Mucosa of rectum (tissue), 2 donors: ENCODE data around the gene CST9.
"Not testable (repeated sequence)": the region's sequence is repeated elsewhere in the genome, so short reads cannot be mapped to it uniquely, and the experiment has no call there.

Experiments used
- H3K27ac ChIP-seq, 2 donors: one replicate each; pipeline ENCODE4 v1.7.0; 2013; ENCODE audit warnings: inconsistent platforms in 2 of 2, low read depth in 2 of 2, low read length in 2 of 2
- H3K27me3 ChIP-seq, 2 donors: one replicate each; pipeline ENCODE4 v1.7.0; 2013; ENCODE audit warnings: low read length in 2 of 2; ENCODE audit not compliant: control insufficient read depth in 2 of 2, insufficient read depth in 2 of 2
- H3K36me3 ChIP-seq, 2 donors: one replicate each; pipeline ENCODE4 v1.7.0; 2013; ENCODE audit warnings: low read length in 2 of 2; ENCODE audit not compliant: control insufficient read depth in 2 of 2, insufficient read depth in 2 of 2
- H3K4me1 ChIP-seq, 2 donors: one replicate each; pipeline ENCODE4 v1.7.0; 2013; ENCODE audit warnings: low read length in 2 of 2, mild to moderate bottlenecking in 1 of 2; ENCODE audit not compliant: control insufficient read depth in 2 of 2, insufficient read depth in 2 of 2
- H3K4me3 ChIP-seq, 2 donors: one replicate each; pipeline ENCODE4 v1.7.0; 2013; ENCODE audit warnings: low read length in 2 of 2
- H3K9ac ChIP-seq, 2 donors: one replicate each; pipeline ENCODE4 v1.7.0; 2013; ENCODE audit warnings: low read length in 2 of 2, low read depth in 1 of 2, mild to moderate bottlenecking in 1 of 2
- H3K9me3 ChIP-seq, 2 donors: one replicate each; pipeline ENCODE4 v1.7.0; 2013; ENCODE audit warnings: low read length in 2 of 2; ENCODE audit not compliant: control insufficient read depth in 2 of 2
- donor health status: healthy.
- donor health status: Normal muscosa, but diverticular disease.

The CST9 gene

DNA sequence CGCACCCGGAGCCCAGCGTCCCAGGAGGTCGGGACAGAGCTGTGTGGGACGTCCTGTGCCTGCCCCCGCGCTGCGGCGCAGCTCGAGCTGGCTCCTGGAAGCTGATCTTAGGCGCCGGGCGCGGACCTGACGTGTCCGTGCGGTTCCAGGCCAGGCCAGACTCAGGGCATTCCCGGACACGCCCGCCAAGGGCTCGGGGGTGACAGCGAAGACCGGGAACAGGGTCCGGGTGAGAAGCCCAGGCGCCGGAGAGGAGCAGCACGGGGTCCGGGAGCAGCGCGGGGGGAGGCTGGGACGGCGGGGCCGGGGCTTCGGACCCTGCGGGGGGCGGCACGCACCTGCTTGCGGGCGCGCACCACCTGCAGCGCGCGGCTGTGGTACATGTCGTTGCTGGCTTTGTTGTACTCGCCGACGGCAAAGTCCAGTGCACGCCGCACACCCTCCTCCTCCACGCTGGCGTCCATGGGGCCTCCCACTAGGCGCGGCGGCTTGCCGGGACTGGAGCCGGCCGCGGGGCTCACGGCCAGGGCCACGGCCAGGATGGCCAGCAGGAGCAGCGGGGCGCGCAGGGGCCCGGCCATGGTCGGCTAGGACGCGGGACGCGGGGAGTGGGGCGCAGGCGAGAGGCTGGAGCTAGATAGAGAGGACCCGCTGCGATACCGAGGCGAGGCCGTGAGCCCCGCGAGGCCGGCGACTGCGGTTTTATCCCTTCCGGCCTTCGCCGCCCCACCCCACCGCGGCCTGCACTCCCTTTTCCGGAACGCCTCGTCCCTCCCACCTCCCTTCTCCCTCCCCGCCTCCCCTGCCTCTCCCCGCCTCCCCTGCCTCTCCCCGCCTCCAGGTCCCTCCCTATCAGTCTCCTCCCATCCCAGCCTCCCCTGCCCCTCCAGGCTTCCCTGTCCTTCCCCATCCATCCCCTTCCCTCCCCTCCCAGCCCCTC lies 31.8 kb upstream of the CST9 start, which contains the start of gene CST3:
Gene CST3 (minus strand): TSS at position 674 of the 940 bp plus-strand sequence. CDS start 93 bp downstream, at position 581.
- Histone ChIP-seq H3K9me3 (no peaks in the 10 kb centered on the region), H3K9ac (peak within 1 kb of the TSS; percentile 68 to 93), H3K4me1 (peaks cover 18 to 24% of the 10 kb centered on the region in 2 donors)

DNA sequence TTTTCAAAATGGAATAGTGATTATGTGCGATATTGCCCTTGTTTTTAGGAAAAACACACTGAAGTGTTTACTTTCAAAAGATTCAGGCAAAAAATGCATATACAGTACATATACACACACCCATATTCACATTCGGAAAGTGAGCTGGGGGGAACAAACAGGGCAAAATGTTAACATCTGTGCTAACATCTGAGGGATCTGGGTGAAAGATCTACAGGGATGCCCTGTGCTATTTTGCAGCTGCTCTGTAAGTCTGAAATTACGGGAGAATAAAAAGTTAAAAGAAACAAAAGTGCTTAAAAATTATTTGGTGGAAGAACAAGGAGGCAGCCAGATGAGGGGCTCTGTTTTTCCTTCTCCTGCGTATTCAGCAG lies 31.2 kb upstream of the CST9 start:
- Histone ChIP-seq H3K27me3 (no peaks in the 10 kb centered on the region), H3K4me1 (peaks cover 18 to 24% of the 10 kb centered on the region in 2 donors), H3K4me3 (peak overlapping the region; percentile 81 to 86), H3K27ac (peak overlapping the region; percentile 94 to 97), H3K9me3 (no peaks in the 10 kb centered on the region), H3K36me3 (peaks cover 17 to 22% of the 10 kb centered on the region in 2 donors), H3K9ac (peak overlapping the region; percentile 68 to 93)

More for the DNA sequence above, 31.8 kb upstream of the CST9 start, which contains the start of gene CST3:
- Histone ChIP-seq H3K4me3 (peak within 1 kb of the TSS; percentile 81 to 86), H3K27me3 (no peaks in the 10 kb centered on the region), H3K36me3 (peaks cover 17 to 20% of the 10 kb centered on the region in 2 donors), H3K27ac (peak within 1 kb of the TSS; percentile 94 to 97)

DNA sequence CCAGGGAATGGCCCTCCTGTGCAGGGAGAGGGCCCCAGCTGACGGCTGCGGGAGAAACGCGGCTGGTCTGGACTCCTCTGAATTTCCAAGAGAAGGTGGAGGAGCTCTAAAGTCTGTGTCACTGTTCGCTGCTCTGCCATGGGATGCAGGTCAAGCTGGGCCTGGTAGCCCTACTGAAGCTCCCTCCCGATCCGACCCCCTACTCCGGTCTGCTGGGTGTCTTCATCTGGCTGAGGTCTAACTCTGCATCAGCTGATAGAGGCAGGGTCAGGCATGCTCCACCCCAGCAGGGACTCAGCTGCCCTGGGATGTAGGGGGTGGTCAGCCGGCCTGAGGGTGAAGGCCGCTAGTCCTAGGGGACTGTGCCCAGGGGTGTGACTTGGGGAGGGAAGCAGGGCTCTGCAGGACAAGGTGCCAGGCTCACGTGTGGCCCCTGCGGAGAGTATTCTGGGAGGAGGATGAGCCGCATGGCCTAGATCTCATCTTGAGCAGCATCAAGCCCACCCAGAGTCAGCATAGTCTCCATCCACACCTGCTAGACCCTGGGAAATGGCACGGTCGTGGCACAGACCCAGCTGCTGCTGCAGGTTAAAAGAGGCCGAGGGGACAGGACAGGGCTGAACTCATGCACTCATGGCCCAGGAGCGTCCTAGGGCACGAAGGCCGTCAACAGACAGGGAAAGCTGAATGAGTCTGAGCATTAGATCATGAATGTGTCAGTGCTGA lies 30.6 kb upstream of the CST9 start:
- Histone ChIP-seq H3K9me3 (no peaks in the 10 kb centered on the region), H3K4me1 (peaks cover 18 to 24% of the 10 kb centered on the region in 2 donors), H3K36me3 (peaks cover 17 to 22% of the 10 kb centered on the region in 2 donors), H3K4me3 (peak overlapping the region; percentile 81 to 86), H3K27me3 (no peaks in the 10 kb centered on the region), H3K27ac (peak overlapping the region in 1 of 2 donors; percentile 97), H3K9ac (peak overlapping the region; percentile 68 to 93)

DNA sequence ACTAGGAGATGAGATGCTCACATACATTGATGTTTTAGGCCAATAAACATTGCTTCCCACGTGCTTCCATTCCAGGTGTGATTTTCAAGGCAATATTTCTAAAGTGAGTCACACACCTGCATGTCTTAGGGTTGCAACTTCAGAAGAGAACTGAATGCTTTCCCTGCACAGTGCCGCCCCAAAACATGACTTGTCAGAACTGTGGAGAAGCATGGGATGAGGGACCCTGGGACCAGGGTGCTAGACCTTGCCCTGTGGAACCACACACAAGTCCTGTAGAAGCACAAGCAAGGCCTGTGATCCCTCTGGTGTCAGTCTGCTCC lies 30.0 kb upstream of the CST9 start:
- H3K9ac ChIP-seq, H3K27me3 ChIP-seq, H3K27ac ChIP-seq, H3K9me3 ChIP-seq: not testable (repeated sequence)
- H3K36me3 ChIP-seq = peaks cover 17 to 22% of the 10 kb centered on the region in 2 donors
- H3K4me3 ChIP-seq = peak overlapping the region; percentile 81 to 86
- peaks cover 18 to 24% of the 10 kb centered on the region in 2 donors for H3K4me1 ChIP-seq

DNA sequence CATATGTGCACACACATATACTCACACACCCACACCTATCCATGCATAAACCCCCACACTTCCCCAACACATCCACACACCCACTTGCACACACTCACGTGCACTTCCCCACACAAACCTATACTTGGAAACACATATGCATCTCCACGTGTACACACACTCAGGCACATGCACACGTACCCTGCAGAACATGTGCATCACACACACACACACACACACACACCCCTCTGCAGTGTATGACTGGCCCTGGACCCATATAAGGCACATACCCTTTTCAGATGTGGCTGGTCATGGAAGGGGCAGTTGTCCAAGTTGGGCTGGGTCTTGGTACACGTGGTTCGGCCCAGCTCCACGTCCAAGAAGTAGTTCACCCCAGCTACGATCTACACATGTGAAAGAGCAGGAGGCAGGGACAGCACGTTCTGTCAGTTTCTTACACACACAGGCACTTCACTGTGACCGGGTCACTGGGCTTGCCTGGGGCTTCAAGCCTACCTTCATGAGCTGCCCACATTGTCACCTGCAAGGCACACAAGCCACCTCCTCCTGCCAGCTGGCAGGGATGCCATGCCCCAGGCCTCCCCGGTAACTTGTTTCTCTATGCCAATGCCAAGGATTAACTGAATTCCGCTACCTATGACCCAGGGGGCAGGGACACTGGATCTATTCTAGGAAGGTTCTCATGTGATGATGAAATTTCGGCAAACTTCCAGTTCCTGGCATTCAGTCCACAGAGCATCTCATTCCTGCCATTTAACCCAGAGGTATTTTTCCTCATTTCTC lies 29.5 kb upstream of the CST9 start:
- no peaks in the 10 kb centered on the region for H3K9me3 ChIP-seq
- H3K27ac ChIP-seq = no peak overlapping the region
- peak overlapping the region in 1 of 2 donors; percentile 33 for H3K4me3 ChIP-seq
- peaks cover 22 to 24% of the 10 kb centered on the region in 2 donors for H3K4me1 ChIP-seq
- H3K27me3 ChIP-seq = no peaks in the 10 kb centered on the region
- peaks cover 17 to 22% of the 10 kb centered on the region in 2 donors for H3K36me3 ChIP-seq
- no peak overlapping the region for H3K9ac ChIP-seq

DNA sequence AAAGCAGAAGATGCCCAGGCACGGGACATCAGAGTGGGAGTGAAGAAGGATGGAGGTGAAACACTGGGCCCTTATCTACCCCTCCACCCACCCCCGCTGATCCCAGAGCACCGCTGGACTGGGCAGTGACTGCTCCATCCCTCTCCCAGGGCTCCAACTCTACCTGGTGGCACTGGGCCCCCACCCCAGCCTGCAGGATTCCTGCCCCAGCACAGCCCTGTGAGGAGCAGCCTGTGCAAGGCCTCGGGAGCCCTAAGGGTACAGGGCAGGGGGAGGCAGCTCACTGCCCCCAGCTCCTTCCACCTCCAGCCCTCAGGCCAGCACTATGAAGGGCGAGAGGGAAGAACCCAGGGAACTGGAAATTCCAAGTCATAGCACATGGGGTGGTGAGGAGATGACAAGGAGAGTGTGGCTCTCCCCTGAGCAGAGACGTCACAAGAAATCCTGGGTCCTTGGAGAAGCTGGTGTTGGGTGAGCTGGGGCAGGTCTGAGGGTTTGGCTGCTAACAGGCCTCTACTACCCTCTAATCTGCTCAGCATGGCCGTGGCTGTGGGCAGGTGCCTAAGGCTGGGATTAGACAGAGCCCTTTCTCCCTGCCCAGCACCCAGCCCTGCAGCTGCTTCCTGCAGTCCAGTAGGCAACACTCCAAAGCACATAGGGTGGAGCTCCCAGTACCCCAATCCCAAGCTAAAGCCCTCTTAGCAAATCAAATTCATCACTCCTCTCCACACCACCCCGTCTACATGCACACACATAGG lies 28.5 kb upstream of the CST9 start:
- Histone ChIP-seq H3K4me3 (no peak overlapping the region), H3K27ac (no peak overlapping the region), H3K9ac (no peak overlapping the region)

DNA sequence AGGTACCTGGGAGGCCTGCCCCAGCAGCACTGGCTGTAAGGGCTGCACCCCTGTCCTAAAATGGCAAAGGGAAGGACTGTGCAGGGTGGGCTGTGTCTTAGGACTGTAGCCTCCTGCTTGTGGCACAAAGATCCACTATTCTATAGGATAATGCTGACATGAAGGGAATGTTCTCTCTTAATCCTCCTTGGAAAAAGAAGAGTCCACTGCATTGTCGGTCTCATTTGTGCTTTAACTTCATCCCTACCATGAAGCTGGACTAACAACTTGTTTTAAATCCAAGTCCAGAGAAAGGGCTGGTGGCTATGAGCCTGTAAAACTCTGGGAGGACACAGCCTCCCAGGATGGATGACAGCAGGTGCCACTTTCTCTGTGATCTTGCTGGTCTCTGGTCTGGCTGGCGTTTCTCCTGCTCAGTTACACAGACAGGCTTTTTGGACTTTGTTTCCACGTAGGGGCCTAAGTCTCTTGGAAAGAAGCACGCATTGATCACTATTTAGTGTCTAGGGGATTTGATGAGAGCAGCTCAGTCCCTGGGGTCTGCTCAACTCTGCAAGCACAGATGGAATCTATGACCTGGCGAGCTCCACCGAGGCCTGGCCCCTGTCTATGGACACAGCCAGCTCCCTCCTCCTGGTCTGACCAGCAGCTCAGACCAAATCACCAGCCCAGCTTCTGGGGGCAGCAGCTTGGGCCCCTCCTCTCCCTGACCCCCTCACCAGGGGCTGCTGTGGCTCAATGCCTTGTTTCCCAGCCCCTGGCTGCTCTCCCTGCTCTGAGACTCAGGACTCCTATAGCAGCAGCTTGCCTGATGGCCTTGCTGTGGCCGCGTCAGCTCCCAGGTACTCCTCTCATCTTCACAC lies 27.2 kb upstream of the CST9 start:
- H3K4me1 ChIP-seq = peaks cover 21 to 38% of the 10 kb centered on the region in 2 donors
- H3K4me3 ChIP-seq = no peak overlapping the region
- H3K9me3 ChIP-seq = no peaks in the 10 kb centered on the region
- H3K9ac ChIP-seq = no peak overlapping the region
- H3K36me3 ChIP-seq = peaks cover 17 to 22% of the 10 kb centered on the region in 2 donors
- H3K27ac ChIP-seq = no peak overlapping the region
- H3K27me3 ChIP-seq = no peaks in the 10 kb centered on the region

More for the DNA sequence above, 28.5 kb upstream of the CST9 start:
- H3K9me3 ChIP-seq = no peaks in the 10 kb centered on the region
- no peaks in the 10 kb centered on the region for H3K27me3 ChIP-seq
- H3K36me3 ChIP-seq = peaks cover 17 to 22% of the 10 kb centered on the region in 2 donors
- peaks cover 21 to 31% of the 10 kb centered on the region in 2 donors for H3K4me1 ChIP-seq

DNA sequence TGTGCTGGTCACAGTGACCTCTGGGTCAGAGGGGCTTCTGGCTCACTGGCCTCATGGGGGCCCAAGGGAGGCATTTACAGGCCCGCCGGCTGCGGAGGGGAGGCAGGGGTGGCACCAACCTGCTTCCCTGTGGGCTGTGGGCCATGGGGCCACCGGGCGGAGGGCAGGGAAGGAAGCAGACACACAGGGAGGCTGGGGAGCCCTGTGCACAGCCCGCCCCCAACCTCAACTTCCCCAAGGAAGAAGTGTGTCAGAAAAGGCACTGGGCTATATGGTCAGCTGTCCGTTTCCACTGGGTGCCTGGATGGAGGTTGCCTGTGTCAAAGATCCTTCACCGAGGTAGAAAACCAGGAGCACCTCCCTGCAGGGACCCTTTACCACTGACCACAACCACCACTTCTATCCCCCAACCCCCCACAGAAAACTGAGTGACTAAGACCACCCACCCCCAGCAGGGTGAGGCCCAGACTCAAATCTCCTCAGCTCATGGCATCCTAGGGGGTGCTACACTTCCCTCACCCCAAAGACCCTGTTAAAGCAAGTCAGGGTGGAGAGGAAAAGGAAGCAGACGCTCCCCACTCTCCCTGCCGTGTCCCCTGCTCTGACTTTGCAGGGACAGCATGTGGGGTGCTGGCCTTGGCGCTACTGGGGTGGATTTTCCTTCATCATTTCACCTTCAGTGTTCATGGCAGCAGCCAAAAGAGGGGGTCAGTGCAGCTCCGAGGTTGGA lies 26.4 kb upstream of the CST9 start:
- Histone ChIP-seq H3K27me3 (no peaks in the 10 kb centered on the region), H3K4me1 (peaks cover 21 to 38% of the 10 kb centered on the region in 2 donors), H3K9ac (no peak overlapping the region), H3K4me3 (no peak overlapping the region), H3K36me3 (peaks cover 17 to 22% of the 10 kb centered on the region in 2 donors), H3K9me3 (no peaks in the 10 kb centered on the region), H3K27ac (no peak overlapping the region)
